ENCODE measurements around the gene ATP11B. TPM values are rescaled to one million over a fixed set of nuclear protein-coding genes. Genes with fewer than 3 reads are reported as not detected.

ATP11B gene
- total RNA-seq, 1 experiment from 2014 or later = 84.0 TPM

GRCh38 chr3:182812123-182812522, 18.8 kb downstream of the ATP11B start:
- Mint-ChIP-seq H3K4me1 (ENCODE audit: low read depth, unreplicated experiment) (peaks cover 8% of the 10 kb centered on the region), H3K36me3 (ENCODE audit: insufficient read depth, unreplicated experiment) (no peaks in the 10 kb centered on the region), H3K9me3 (ENCODE audit: low read depth, unreplicated experiment) (no peaks in the 10 kb centered on the region), H3K4me3 (ENCODE audit: low read depth, unreplicated experiment) (no peak overlapping the region), H3K27me3 (ENCODE audit: unreplicated experiment) (no peaks in the 10 kb centered on the region), H3K27ac (ENCODE audit: unreplicated experiment) (no peak overlapping the region)
- no peak for TF ChIP-seq CTCF (IDR thresholded peaks at IDR 0.05; ENCODE audit: unreplicated experiment)
- DNase-seq = no peak
- intact Hi-C loops (cut with micrococcal nuclease; ENCODE audit: unreplicated experiment) = no loop called here
- CTCF ChIA-PET = no interaction called here
- BruUV-seq (replicated peaks) = no TSS peak

- CTCF ChIA-PET = interaction anchor here (0.9 to 1.0 kb wide), 2 partner anchors 99 to 100 kb away, joined by 3 to 4 read pairs; no protein-coding TSS in a partner anchor
Observed at GRCh38 chr3:182814419-182815062, 21.2 kb downstream of the ATP11B start.

DNA sequence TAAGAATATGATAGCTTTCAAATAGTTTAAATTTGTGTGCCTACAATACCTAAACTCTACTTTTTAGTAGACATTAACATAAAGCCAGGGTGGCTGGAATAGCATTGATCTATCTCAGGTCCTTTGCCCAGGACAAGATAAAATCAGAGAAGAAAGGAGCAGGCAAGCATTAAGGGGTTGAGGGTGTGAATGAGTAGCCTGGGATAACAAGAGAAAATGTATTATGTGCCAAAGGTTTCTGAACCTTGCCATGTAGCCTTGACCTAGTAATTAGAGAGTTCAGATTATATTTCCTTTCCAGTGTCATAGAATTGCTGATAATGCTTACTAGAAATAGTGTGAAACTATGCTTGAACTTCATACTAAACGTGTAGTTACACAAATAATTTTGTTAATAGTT, 22.9 kb downstream of the ATP11B start:
- CTCF ChIA-PET = no interaction called here
- intact Hi-C loops (cut with micrococcal nuclease; ENCODE audit: unreplicated experiment) = no loop called here
- Mint-ChIP-seq H3K4me1 (ENCODE audit: low read depth, unreplicated experiment) (peaks cover 8% of the 10 kb centered on the region), H3K9me3 (ENCODE audit: low read depth, unreplicated experiment) (no peaks in the 10 kb centered on the region), H3K27ac (ENCODE audit: unreplicated experiment) (no peak overlapping the region), H3K27me3 (ENCODE audit: unreplicated experiment) (no peaks in the 10 kb centered on the region), H3K4me3 (ENCODE audit: low read depth, unreplicated experiment) (no peak overlapping the region), H3K36me3 (ENCODE audit: insufficient read depth, unreplicated experiment) (peaks cover 3% of the 10 kb centered on the region)
- BruUV-seq (replicated peaks) = no TSS peak
- TF ChIP-seq CTCF (IDR thresholded peaks at IDR 0.05; ENCODE audit: unreplicated experiment) = no peak
- DNase-seq = no peak

More at GRCh38 chr3:182814419-182815062, 21.2 kb downstream of the ATP11B start:
- Mint-ChIP-seq H3K4me1 (ENCODE audit: low read depth, unreplicated experiment) (peaks cover 8% of the 10 kb centered on the region), H3K27ac (ENCODE audit: unreplicated experiment) (no peak overlapping the region), H3K4me3 (ENCODE audit: low read depth, unreplicated experiment) (no peak overlapping the region), H3K36me3 (ENCODE audit: insufficient read depth, unreplicated experiment) (no peaks in the 10 kb centered on the region), H3K27me3 (ENCODE audit: unreplicated experiment) (no peaks in the 10 kb centered on the region), H3K9me3 (ENCODE audit: low read depth, unreplicated experiment) (no peaks in the 10 kb centered on the region)
- BruUV-seq (replicated peaks) = no TSS peak
- intact Hi-C loops (cut with micrococcal nuclease; ENCODE audit: unreplicated experiment) = no loop called here
- no peak for TF ChIP-seq CTCF (IDR thresholded peaks at IDR 0.05; ENCODE audit: unreplicated experiment)
- DNase-seq = no peak

- no peak for TF ChIP-seq CTCF (IDR thresholded peaks at IDR 0.05; ENCODE audit: unreplicated experiment)
- Mint-ChIP-seq H3K27ac (ENCODE audit: unreplicated experiment) (no peak overlapping the region), H3K9me3 (ENCODE audit: low read depth, unreplicated experiment) (no peaks in the 10 kb centered on the region), H3K4me3 (ENCODE audit: low read depth, unreplicated experiment) (no peak overlapping the region), H3K27me3 (ENCODE audit: unreplicated experiment) (no peaks in the 10 kb centered on the region), H3K4me1 (ENCODE audit: low read depth, unreplicated experiment) (peaks cover 8% of the 10 kb centered on the region), H3K36me3 (ENCODE audit: insufficient read depth, unreplicated experiment) (peaks cover 3% of the 10 kb centered on the region)
- CTCF ChIA-PET = interaction anchor here (0.8 to 1.2 kb wide), 2 partner anchors 11 to 17 kb away, joined by 3 read pairs; no protein-coding TSS in a partner anchor
- intact Hi-C loops (cut with micrococcal nuclease; ENCODE audit: unreplicated experiment) = no loop called here
- no peak for DNase-seq
- no TSS peak for BruUV-seq (replicated peaks)
Observed at GRCh38 chr3:182818296-182818978, 25.1 kb downstream of the ATP11B start.

Measured in Calu3 (cell line).